ENCODE data around the gene UBA52. TPM values are rescaled to one million over a fixed set of nuclear protein-coding genes. Genes with fewer than 3 reads are reported as not detected.
A peak's percentile ranks its signal among the peaks of the same experiment; 100 is the strongest.

The UBA52 gene
- total RNA-seq, 1 experiment from 2014 or later = 1,108 TPM

GRCh38 chr19:18588611-18589379, 17.1 kb downstream of the UBA52 start, which contains the start of gene REX1BD:
REX1BD (plus strand) TSS chr19:18588798; CDS start chr19:18588802, 4 bp downstream.
- intact Hi-C loops (cut with micrococcal nuclease) = no loop called here
- CTCF ChIA-PET = interaction anchor here (0.5 to 1.0 kb wide), 3 partner anchors 31 to 497 kb away, joined by 3 to 5 read pairs (median 3); partner anchors contain the start of gene KXD1

GRCh38 chr19:18589380-18590272, 18.0 kb downstream of the UBA52 start:
- no peaks in the 10 kb centered on the region for H3K9me2 ChIP-seq (replicated peaks; ENCODE audit: low read length)
- peak overlapping the region; percentile 79 for H3K4me3 ChIP-seq (ENCODE audit: low read length)
- intact Hi-C loops (cut with micrococcal nuclease) = no loop called here
- peak overlapping the region; percentile 88 for H3K27ac ChIP-seq (ENCODE audit: low read length)
- no peaks in the 10 kb centered on the region for H3K36me3 ChIP-seq (ENCODE audit: low read depth, low read length)
- H3K4me1 ChIP-seq (ENCODE audit: insufficient read depth, low read length) = peaks cover 24% of the 10 kb centered on the region
- H4K20me1 ChIP-seq (ENCODE audit: low read length) = no peaks in the 10 kb centered on the region
- ChIA-PET POLR2A (ENCODE audit: unreplicated experiment) (interaction anchor here (0.6 to 1.5 kb wide), 3 partner anchors 18 to 329 kb away, joined by 3 to 8 read pairs (median 7); partner anchors contain the start of genes COPE and UBA52), CTCF (interaction anchor here (0.6 to 1.0 kb wide), 4 partner anchors 32 to 496 kb away, joined by 3 to 5 read pairs (median 3); partner anchors contain the start of gene KXD1)
- peaks cover 13% of the 10 kb centered on the region for H3K79me2 ChIP-seq (ENCODE audit: low read length)
- no peaks in the 10 kb centered on the region for H3F3A ChIP-seq (ENCODE audit: low read length, unreplicated experiment)
- peak; percentile 63 for DNase-seq
- H3K9ac ChIP-seq (ENCODE audit: low read length) = peak overlapping the region; percentile 92
- TF ChIP-seq CTCF (conservative IDR thresholded peaks at IDR 0.05; ENCODE audit: low read depth, low read length) (no peak), EZH2phosphoT487 (IDR thresholded peaks at IDR 0.05; ENCODE audit: borderline replicate concordance, low read length) (no peak), EZH2 (IDR thresholded peaks at IDR 0.05; ENCODE audit: low read length, unreplicated experiment) (no peak)
- peak; percentile 61 for ATAC-seq
- H3K27me3 ChIP-seq (ENCODE audit: low read length) = no peaks in the 10 kb centered on the region
- H3K4me2 ChIP-seq (ENCODE audit: low read length) = peak overlapping the region; percentile 98
- TSS peak; percentile 43 for BruUV-seq (replicated peaks)
- no peaks in the 10 kb centered on the region for H3K9me3 ChIP-seq (ENCODE audit: low read length)
- H2AFZ ChIP-seq (ENCODE audit: low read length) = peak overlapping the region; percentile 89

More at GRCh38 chr19:18588611-18589379, 17.1 kb downstream of the UBA52 start, which contains the start of gene REX1BD:
- DNase-seq (peak; percentile 75), ATAC-seq (peak; percentile 84)
- Histone ChIP-seq H3K4me1 (ENCODE audit: insufficient read depth, low read length) (peaks cover 22% of the 10 kb centered on the region), H3K79me2 (ENCODE audit: low read length) (peaks cover 13% of the 10 kb centered on the region), H3K9ac (ENCODE audit: low read length) (peak within 1 kb of the TSS; percentile 92), H4K20me1 (ENCODE audit: low read length) (no peaks in the 10 kb centered on the region), H3K9me2 (replicated peaks; ENCODE audit: low read length) (no peaks in the 10 kb centered on the region), H3K4me3 (ENCODE audit: low read length) (peak within 1 kb of the TSS; percentile 79), H3K27ac (ENCODE audit: low read length) (peak within 1 kb of the TSS; percentile 88), H3K27me3 (ENCODE audit: low read length) (no peaks in the 10 kb centered on the region), H2AFZ (ENCODE audit: low read length) (peak within 1 kb of the TSS; percentile 89), H3K36me3 (ENCODE audit: low read depth, low read length) (no peaks in the 10 kb centered on the region), H3F3A (ENCODE audit: low read length, unreplicated experiment) (no peaks in the 10 kb centered on the region), H3K4me2 (ENCODE audit: low read length) (peak within 1 kb of the TSS; percentile 98), H3K9me3 (ENCODE audit: low read length) (no peaks in the 10 kb centered on the region)
- no TSS peak for BruUV-seq (replicated peaks)
- POLR2A ChIA-PET (ENCODE audit: unreplicated experiment) = interaction anchor here (0.6 to 1.5 kb wide), 3 partner anchors 17 to 330 kb away, joined by 3 to 19 read pairs (median 8); partner anchors contain the start of genes COPE and UBA52
- TF ChIP-seq EZH2 (IDR thresholded peaks at IDR 0.05; ENCODE audit: low read length, unreplicated experiment) (no peak), EZH2phosphoT487 (IDR thresholded peaks at IDR 0.05; ENCODE audit: borderline replicate concordance, low read length) (no peak), CTCF (conservative IDR thresholded peaks at IDR 0.05; ENCODE audit: low read depth, low read length) (peak; percentile 87)

Measured in PC-3 (cell line).